H1 (cell line): ENCODE data around the gene TIMMDC1.

ENCODE experiments used
- CEBPB ChIP-seq: IDR thresholded peaks from 2 replicates; pipeline ENCODE4 v1.6.1; 2012; ENCODE audit warnings: low read depth, low read length
- CHD2 ChIP-seq: IDR thresholded peaks from 2 replicates; pipeline ENCODE4 v1.6.1; 2012; ENCODE audit warnings: low read length, improper control_type of control experiment
- EGR1 ChIP-seq: IDR thresholded peaks from 2 replicates; pipeline ENCODE4 v1.6.1; 2011; ENCODE audit warnings: low read depth, low read length, borderline replicate concordance
- POLR2A ChIP-seq, 2 experiments: IDR thresholded peaks; 1 replicate in 1 of 2; 2 replicates in 1 of 2; pipeline ENCODE4 v1.6.1; 2011; ENCODE audit warnings: low read depth in 2 of 2, low read length in 2 of 2, mild to moderate bottlenecking in 2 of 2; ENCODE audit errors: control extremely low read depth in 1 of 2
- POLR2AphosphoS5 ChIP-seq: IDR thresholded peaks from 2 replicates; pipeline ENCODE4 v1.6.1; 2011; ENCODE audit warnings: low read depth, low read length
- POU5F1 ChIP-seq: IDR thresholded peaks from 2 replicates; pipeline ENCODE4 v1.6.1; 2011; ENCODE audit warnings: low read depth, mild to moderate bottlenecking, low read length, moderate library complexity
- RFX5 ChIP-seq: IDR thresholded peaks from 2 replicates; pipeline ENCODE4 v1.6.1; 2011; ENCODE audit warnings: low read depth, low read length, improper control_type of control experiment, borderline replicate concordance
- SIN3A ChIP-seq, 2 experiments: IDR thresholded peaks in 1 of 2; conservative IDR thresholded peaks in 1 of 2; 2 replicates each; pipeline ENCODE4 v1.6.1; 2011 to 2012; ENCODE audit warnings: low read length in 2 of 2, improper control_type of control experiment in 1 of 2, low read depth in 1 of 2, mild to moderate bottlenecking in 1 of 2
- TF ChIP-seq, protein P1 (sequence below): IDR thresholded peaks from 2 replicates; pipeline ENCODE4 v1.6.1; 2012; ENCODE audit warnings: low read length, inconsistent platforms
- TF ChIP-seq, protein P2 (sequence below), 3 experiments: IDR thresholded peaks; 1 replicate in 2 of 3; 2 replicates in 1 of 3; pipeline versions ENCODE4 v1.5.1 to v1.6.1; 2011; ENCODE audit warnings: low read length in 3 of 3, mild to moderate bottlenecking in 3 of 3, inconsistent platforms in 2 of 3, low read depth in 1 of 3, moderate library complexity in 1 of 3; ENCODE audit not compliant: insufficient read depth in 1 of 3; ENCODE audit errors: control extremely low read depth in 1 of 3

DNA sequence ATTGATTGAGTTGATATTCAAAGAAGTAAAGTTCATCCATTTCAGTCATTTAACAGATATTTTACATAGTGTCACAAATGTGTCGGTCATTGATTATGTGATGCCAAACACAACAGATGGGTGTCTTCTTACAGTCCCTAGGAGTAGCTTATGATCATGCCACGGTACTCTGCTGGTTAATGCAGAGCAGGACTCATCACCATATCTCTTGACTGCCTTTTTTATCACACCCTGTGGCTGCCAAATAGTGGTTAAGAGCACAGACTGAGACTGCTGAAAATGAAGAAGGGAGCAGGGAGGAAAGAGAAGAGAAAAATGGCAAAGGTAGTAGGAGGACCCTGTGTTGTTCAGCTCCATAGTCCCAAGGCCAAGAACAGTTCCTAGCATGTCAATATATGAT lies 12.8 kb upstream of the TIMMDC1 start:
- TF ChIP-seq, protein P1, sequence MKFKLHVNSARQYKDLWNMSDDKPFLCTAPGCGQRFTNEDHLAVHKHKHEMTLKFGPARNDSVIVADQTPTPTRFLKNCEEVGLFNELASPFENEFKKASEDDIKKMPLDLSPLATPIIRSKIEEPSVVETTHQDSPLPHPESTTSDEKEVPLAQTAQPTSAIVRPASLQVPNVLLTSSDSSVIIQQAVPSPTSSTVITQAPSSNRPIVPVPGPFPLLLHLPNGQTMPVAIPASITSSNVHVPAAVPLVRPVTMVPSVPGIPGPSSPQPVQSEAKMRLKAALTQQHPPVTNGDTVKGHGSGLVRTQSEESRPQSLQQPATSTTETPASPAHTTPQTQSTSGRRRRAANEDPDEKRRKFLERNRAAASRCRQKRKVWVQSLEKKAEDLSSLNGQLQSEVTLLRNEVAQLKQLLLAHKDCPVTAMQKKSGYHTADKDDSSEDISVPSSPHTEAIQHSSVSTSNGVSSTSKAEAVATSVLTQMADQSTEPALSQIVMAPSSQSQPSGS, result no peak
- TF ChIP-seq POU5F1 (no peak), CEBPB (no peak), SIN3A (conservative IDR thresholded peaks at IDR 0.05 in 1 of 2, IDR thresholded peaks at IDR 0.05 in 1 of 2; ENCODE audit: low read depth in 1 of 2, low read length in 2 of 2) (no peak), CHD2 (no peak), RFX5 (no peak), POLR2A (IDR thresholded peaks at IDR 0.05; ENCODE audit: control extremely low read depth in 1 of 2, low read depth in 2 of 2, low read length in 2 of 2) (no peak), POLR2AphosphoS5 (no peak), EGR1 (no peak)
- TF ChIP-seq, protein P2, sequence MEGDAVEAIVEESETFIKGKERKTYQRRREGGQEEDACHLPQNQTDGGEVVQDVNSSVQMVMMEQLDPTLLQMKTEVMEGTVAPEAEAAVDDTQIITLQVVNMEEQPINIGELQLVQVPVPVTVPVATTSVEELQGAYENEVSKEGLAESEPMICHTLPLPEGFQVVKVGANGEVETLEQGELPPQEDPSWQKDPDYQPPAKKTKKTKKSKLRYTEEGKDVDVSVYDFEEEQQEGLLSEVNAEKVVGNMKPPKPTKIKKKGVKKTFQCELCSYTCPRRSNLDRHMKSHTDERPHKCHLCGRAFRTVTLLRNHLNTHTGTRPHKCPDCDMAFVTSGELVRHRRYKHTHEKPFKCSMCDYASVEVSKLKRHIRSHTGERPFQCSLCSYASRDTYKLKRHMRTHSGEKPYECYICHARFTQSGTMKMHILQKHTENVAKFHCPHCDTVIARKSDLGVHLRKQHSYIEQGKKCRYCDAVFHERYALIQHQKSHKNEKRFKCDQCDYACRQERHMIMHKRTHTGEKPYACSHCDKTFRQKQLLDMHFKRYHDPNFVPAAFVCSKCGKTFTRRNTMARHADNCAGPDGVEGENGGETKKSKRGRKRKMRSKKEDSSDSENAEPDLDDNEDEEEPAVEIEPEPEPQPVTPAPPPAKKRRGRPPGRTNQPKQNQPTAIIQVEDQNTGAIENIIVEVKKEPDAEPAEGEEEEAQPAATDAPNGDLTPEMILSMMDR (IDR thresholded peaks at IDR 0.05; ENCODE audit: control extremely low read depth in 1 of 3, insufficient read depth in 1 of 3, low read depth in 1 of 3, low read length in 3 of 3), result no peak
